GM21447 (cell line): Measurements from ENCODE around the gene TM6SF1.

Experiments
- ATAC-seq: cut with Tn5 transposase; IDR thresholded peaks from one replicate; pipeline ENCODE4 v1.9.1; 2021; ENCODE audit not compliant: unreplicated experiment

Gene TM6SF1

GRCh38 chr15:83087576-83087975 lies 19.9 kb upstream of the TM6SF1 start:
- ATAC-seq: no peak

GRCh38 chr15:83088876-83089275 lies 18.6 kb upstream of the TM6SF1 start:
- no peak for ATAC-seq

GRCh38 chr15:83090465-83090864 lies 17.0 kb upstream of the TM6SF1 start:
- no peak for ATAC-seq

- peak; percentile 12 for ATAC-seq
Observed at GRCh38 chr15:83091965-83092308, 15.5 kb upstream of the TM6SF1 start.

- peak; percentile 77 for ATAC-seq
Observed at GRCh38 chr15:83092309-83092976, 15.0 kb upstream of the TM6SF1 start.

- no peak for ATAC-seq
Observed at GRCh38 chr15:83094583-83094982, 12.9 kb upstream of the TM6SF1 start.

GRCh38 chr15:83098079-83098478 lies 9.4 kb upstream of the TM6SF1 start:
- no peak for ATAC-seq

GRCh38 chr15:83099290-83099689 lies 8.2 kb upstream of the TM6SF1 start:
- no peak for ATAC-seq

GRCh38 chr15:83100097-83100646 lies 7.3 kb upstream of the TM6SF1 start:
- no peak for ATAC-seq

GRCh38 chr15:83102346-83102745 lies 5.1 kb upstream of the TM6SF1 start:
- no peak for ATAC-seq

- no peak for ATAC-seq
Observed at GRCh38 chr15:83104141-83104540, 3.3 kb upstream of the TM6SF1 start.

- no peak for ATAC-seq
Observed at GRCh38 chr15:83105440-83105839, 2.0 kb upstream of the TM6SF1 start.

GRCh38 chr15:83107841-83108181 lies 366 bp downstream of the TM6SF1 start:
- no peak for ATAC-seq

GRCh38 chr15:83108266-83109219 lies 1.1 kb downstream of the TM6SF1 start:
- ATAC-seq: peak; percentile 79

- ATAC-seq: no peak
Observed at GRCh38 chr15:83109532-83109931, 2.1 kb downstream of the TM6SF1 start.

GRCh38 chr15:83110381-83110780 lies 2.9 kb downstream of the TM6SF1 start:
- ATAC-seq: no peak

GRCh38 chr15:83111149-83111548 lies 3.7 kb downstream of the TM6SF1 start:
- ATAC-seq: no peak

GRCh38 chr15:83112233-83112955 lies 4.9 kb downstream of the TM6SF1 start:
- ATAC-seq: no peak

- no peak for ATAC-seq
Observed at GRCh38 chr15:83112956-83113299, 5.5 kb downstream of the TM6SF1 start.

GRCh38 chr15:83113881-83114674 lies 6.6 kb downstream of the TM6SF1 start:
- ATAC-seq: no peak

- no peak for ATAC-seq
Observed at GRCh38 chr15:83114856-83115255, 7.4 kb downstream of the TM6SF1 start.
